Measurements from ENCODE around the gene DKKL1.
A peak's percentile ranks its signal among the peaks of the same experiment; 100 is the strongest.
"Not testable (repeated sequence)": the region's sequence is repeated elsewhere in the genome, so short reads cannot be mapped to it uniquely, and the experiment has no call there.

The DKKL1 gene

GRCh38 chr19:49362048-49362928, 1.4 kb upstream of the DKKL1 start, which contains the start of gene TEAD2:
TSS of gene TEAD2 (minus strand) at chr19:49362416. CDS start at chr19:49360075, 2,341 bp downstream.
- DNase-seq (ENCODE audit: low spot score), result no peak

GRCh38 chr19:49362929-49363267, 779 bp upstream of the DKKL1 start:
- DNase-seq (ENCODE audit: low spot score), result no peak

GRCh38 chr19:49364083-49364737, 533 bp downstream of the DKKL1 start:
- DNase-seq (ENCODE audit: low spot score), result no peak

GRCh38 chr19:49366110-49366509, 2.4 kb downstream of the DKKL1 start:
- DNase-seq (ENCODE audit: low spot score), result no peak

- no peak for DNase-seq (ENCODE audit: low spot score)
These were observed 5.2 kb downstream of the DKKL1 start for GRCh38 chr19:49368711-49369358.

GRCh38 chr19:49371184-49371583, 7.5 kb downstream of the DKKL1 start:
- no peak for DNase-seq (ENCODE audit: low spot score)

- not testable (repeated sequence) for DNase-seq (ENCODE audit: low spot score)
These were observed 9.5 kb downstream of the DKKL1 start for GRCh38 chr19:49373174-49373573.

- no peak for DNase-seq (ENCODE audit: low spot score)
These were observed 11.2 kb downstream of the DKKL1 start for GRCh38 chr19:49374665-49375434.

- no peak for DNase-seq (ENCODE audit: low spot score)
These were observed 14.8 kb downstream of the DKKL1 start for GRCh38 chr19:49378512-49378911.

GRCh38 chr19:49380391-49380790, 16.7 kb downstream of the DKKL1 start:
- DNase-seq (ENCODE audit: low spot score), result no peak

- DNase-seq (ENCODE audit: low spot score), result no peak
These were observed 19.0 kb downstream of the DKKL1 start for GRCh38 chr19:49382639-49383038.

- DNase-seq (ENCODE audit: low spot score), result no peak
These were observed 19.9 kb downstream of the DKKL1 start for GRCh38 chr19:49383599-49383998.

- peak; percentile 74 for DNase-seq (ENCODE audit: low spot score)
These were observed 24.3 kb downstream of the DKKL1 start, which contains the start of gene KASH5 for GRCh38 chr19:49387936-49388372. TSS of gene KASH5 (plus strand) at chr19:49388249. CDS start at chr19:49390884, 2,635 bp downstream.

- no peak for DNase-seq (ENCODE audit: low spot score)
These were observed 25.7 kb downstream of the DKKL1 start for GRCh38 chr19:49389406-49389805.

GRCh38 chr19:49390131-49390928, 26.7 kb downstream of the DKKL1 start:
- no peak for DNase-seq (ENCODE audit: low spot score)

GRCh38 chr19:49390929-49391359, 27.3 kb downstream of the DKKL1 start:
- no peak for DNase-seq (ENCODE audit: low spot score)

- peak; percentile 83 for DNase-seq (ENCODE audit: low spot score)
These were observed 28.1 kb downstream of the DKKL1 start for GRCh38 chr19:49391581-49392399.

GRCh38 chr19:49393881-49394280, 30.2 kb downstream of the DKKL1 start:
- DNase-seq (ENCODE audit: low spot score), result no peak

- DNase-seq (ENCODE audit: low spot score), result no peak
These were observed 32.1 kb downstream of the DKKL1 start for GRCh38 chr19:49395581-49396407.

Measured in CD4-positive, alpha-beta T cell treated with Interleukin-6 at 100 ng/mL for 8 hours (primary cell).